ENCODE data around the gene FARS2. TPM values are rescaled to one million over a fixed set of nuclear protein-coding genes. Genes with fewer than 3 reads are reported as not detected.

Gene FARS2
- total and polyA plus RNA-seq, 9 of the 15 experiments (the other 6 are each of a cell fraction or from before 2014, with no cell fraction given), result 16.5 to 62.2 (median 27.0) TPM

- no peak for FAIRE-seq
- Histone ChIP-seq H3K4me1 (replicated peaks in 1 of 2; ENCODE audit: control insufficient read depth in 2 of 2, insufficient read depth in 2 of 2, low read length in 2 of 2) (no peaks in the 10 kb centered on the region), H3K9me3 (replicated peaks; ENCODE audit: control insufficient read depth, insufficient read depth, low read depth, low read length) (no peaks in the 10 kb centered on the region), H3K9ac (ENCODE audit: insufficient read depth in 1 of 2, low read depth in 2 of 2, low read length in 2 of 2) (no peak overlapping the region), H2AFZ (ENCODE audit: low read depth, low read length) (no peak overlapping the region), H3K9me1 (ENCODE audit: control insufficient read depth, insufficient read depth, low read length) (no peaks in the 10 kb centered on the region), H3K27ac (ENCODE audit: extremely low read depth, low read depth, low read length) (no peak overlapping the region), H3K4me2 (ENCODE audit: insufficient read depth, low read length) (no peak overlapping the region), H3K79me2 (ENCODE audit: control insufficient read depth, insufficient read depth, low read length) (no peaks in the 10 kb centered on the region), H3K4me3 (no peak overlapping the region), H4K20me1 (replicated peaks; ENCODE audit: control insufficient read depth, insufficient read depth, low read length) (no peaks in the 10 kb centered on the region), H3K36me3 (ENCODE audit: control insufficient read depth, insufficient read depth, low read length) (no peaks in the 10 kb centered on the region), H3K27me3 (ENCODE audit: control insufficient read depth in 2 of 2, insufficient read depth in 2 of 2, low read length in 2 of 2) (no peaks in the 10 kb centered on the region)
- ATAC-seq, result no peak
- WGBS (ENCODE audit: insufficient coverage, low coverage, missing lambda C conversion rate), result 13% methylated on average over 2 of the region's 2 CpGs
- POLR2A ChIA-PET, result no interaction called here
- in situ Hi-C loops (cut with MboI) (no loop called here), intact Hi-C loops (cut with micrococcal nuclease) (no loop called here)
- no TSS peak for BruUV-seq (replicated peaks)
- CTCF ChIA-PET (ENCODE audit: low intra/inter-chr PET ratio), result no interaction called here
- no peak for DNase-seq (ENCODE audit: extremely low read depth in 1 of 4, low spot score in 3 of 4)
- no peak for TF ChIP-seq ESRRA (IDR thresholded peaks at IDR 0.05; ENCODE audit: borderline replicate concordance, low read depth)
- TF ChIP-seq NRF1 (conservative IDR thresholded peaks at IDR 0.05 in 1 of 2, IDR thresholded peaks at IDR 0.05 in 1 of 2), result no peak
- TF ChIP-seq BCLAF1 (IDR thresholded peaks at IDR 0.05; ENCODE audit: borderline replicate concordance in 1 of 2, control insufficient read depth in 1 of 2, low read depth in 2 of 2, low read length in 1 of 2), result no peak
- no peak for TF ChIP-seq POLR2G (IDR thresholded peaks at IDR 0.05; ENCODE audit: low read depth, low read length)
- TF ChIP-seq NFIC (IDR thresholded peaks at IDR 0.05), result no peak
- TF ChIP-seq TAF7 (tag; IDR thresholded peaks at IDR 0.05), result no peak
- no peak for TF ChIP-seq CHD7 (IDR thresholded peaks at IDR 0.05; ENCODE audit: low read depth, low read length)
Measured at GRCh38 chr6:5442916-5443315, 181.6 kb downstream of the FARS2 start.
